Measurements from ENCODE around the gene DCDC2B. TPM values are rescaled to one million over a fixed set of nuclear protein-coding genes. Genes with fewer than 3 reads are reported as not detected.

The DCDC2B gene
- total RNA-seq, 1 donor, result not detected

DNA sequence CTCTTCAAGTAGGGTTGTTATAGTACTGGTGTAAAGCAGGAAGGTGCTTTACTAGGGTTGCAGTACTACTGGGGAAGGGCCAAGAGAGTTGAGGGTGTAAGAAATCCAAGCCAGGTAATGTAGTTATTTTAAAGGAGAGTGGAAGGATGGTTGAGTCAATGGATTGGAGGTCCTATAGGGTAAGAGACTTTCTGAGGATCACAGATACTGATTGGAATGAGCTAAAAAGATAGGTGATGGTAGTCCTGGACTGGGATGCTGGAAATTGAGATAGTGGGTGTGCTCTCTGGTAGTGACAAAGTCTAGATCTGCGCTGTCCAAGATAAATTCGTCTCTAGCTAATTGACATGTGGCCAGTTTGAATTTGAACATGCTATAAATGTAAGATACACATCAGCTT, 22.4 kb upstream of the DCDC2B start:
- no peak overlapping the region for H3K4me2 ChIP-seq (ENCODE audit: insufficient read depth, low read length)
- H4K20me1 ChIP-seq (ENCODE audit: insufficient read depth, low read length), result peaks cover 71% of the 10 kb centered on the region
- H3K36me3 ChIP-seq (ENCODE audit: insufficient read depth, low read length), result peaks cover 82% of the 10 kb centered on the region
- no peak overlapping the region for H3K27ac ChIP-seq (ENCODE audit: low read depth, low read length)
- peaks cover 81% of the 10 kb centered on the region for H3K79me2 ChIP-seq (ENCODE audit: insufficient read depth, low read length)
- no peak for DNase-seq (ENCODE audit: insufficient read length, low spot score, missing footprints)
- TF ChIP-seq CTCF (IDR thresholded peaks at IDR 0.05; ENCODE audit: extremely low read depth, low read depth, low read length), result no peak
- no peak overlapping the region for H3K4me3 ChIP-seq (ENCODE audit: insufficient read depth, low read length)
- H3K4me1 ChIP-seq (ENCODE audit: insufficient read depth, low read length), result peaks cover 8% of the 10 kb centered on the region
- no peak overlapping the region for H2AFZ ChIP-seq (ENCODE audit: low read length)
- no peaks in the 10 kb centered on the region for H3K27me3 ChIP-seq (ENCODE audit: insufficient read depth, low read length)
- H3K9me3 ChIP-seq (ENCODE audit: low read depth, low read length), result no peaks in the 10 kb centered on the region

DNA sequence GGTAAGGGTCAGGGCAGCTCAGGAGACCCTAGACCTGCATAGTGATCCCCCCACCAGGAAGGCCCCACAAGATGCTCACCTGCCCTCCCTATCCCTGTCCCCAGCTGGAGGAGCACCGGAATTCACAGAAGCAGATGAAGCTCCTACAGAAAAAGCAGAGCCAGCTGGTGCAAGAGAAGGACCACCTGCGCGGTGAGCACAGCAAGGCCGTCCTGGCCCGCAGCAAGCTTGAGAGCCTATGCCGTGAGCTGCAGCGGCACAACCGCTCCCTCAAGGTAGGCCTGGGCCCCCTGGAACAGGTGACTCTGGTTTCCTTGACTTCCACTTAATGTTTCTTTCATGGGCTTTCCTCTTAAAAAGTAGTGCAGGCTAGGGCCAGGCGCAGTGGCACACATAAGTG, 21.0 kb upstream of the DCDC2B start:
- no peaks in the 10 kb centered on the region for H3K9me3 ChIP-seq (ENCODE audit: low read depth, low read length)
- H3K4me1 ChIP-seq (ENCODE audit: insufficient read depth, low read length), result no peaks in the 10 kb centered on the region
- no peak overlapping the region for H3K27ac ChIP-seq (ENCODE audit: low read depth, low read length)
- H3K79me2 ChIP-seq (ENCODE audit: insufficient read depth, low read length), result peaks cover 76% of the 10 kb centered on the region
- no peak overlapping the region for H2AFZ ChIP-seq (ENCODE audit: low read length)
- H3K36me3 ChIP-seq (ENCODE audit: insufficient read depth, low read length), result peaks cover 87% of the 10 kb centered on the region
- no peaks in the 10 kb centered on the region for H3K27me3 ChIP-seq (ENCODE audit: insufficient read depth, low read length)
- H3K4me3 ChIP-seq (ENCODE audit: insufficient read depth, low read length), result no peak overlapping the region
- H3K4me2 ChIP-seq (ENCODE audit: insufficient read depth, low read length), result no peak overlapping the region
- no peak for DNase-seq (ENCODE audit: insufficient read length, low spot score, missing footprints)
- H4K20me1 ChIP-seq (ENCODE audit: insufficient read depth, low read length), result peaks cover 69% of the 10 kb centered on the region
- TF ChIP-seq CTCF (IDR thresholded peaks at IDR 0.05; ENCODE audit: extremely low read depth, low read depth, low read length), result no peak

- Histone ChIP-seq H3K79me2 (ENCODE audit: insufficient read depth, low read length) (peaks cover 35% of the 10 kb centered on the region), H3K9me3 (ENCODE audit: low read depth, low read length) (no peaks in the 10 kb centered on the region), H2AFZ (ENCODE audit: low read length) (no peak overlapping the region), H3K4me2 (ENCODE audit: insufficient read depth, low read length) (no peak overlapping the region), H3K4me1 (ENCODE audit: insufficient read depth, low read length) (peaks cover 9% of the 10 kb centered on the region), H4K20me1 (ENCODE audit: insufficient read depth, low read length) (peaks cover 61% of the 10 kb centered on the region), H3K27ac (ENCODE audit: low read depth, low read length) (no peak overlapping the region), H3K27me3 (ENCODE audit: insufficient read depth, low read length) (no peaks in the 10 kb centered on the region), H3K4me3 (ENCODE audit: insufficient read depth, low read length) (no peak overlapping the region), H3K36me3 (ENCODE audit: insufficient read depth, low read length) (peaks cover 98% of the 10 kb centered on the region)
- DNase-seq (ENCODE audit: insufficient read length, low spot score, missing footprints), result no peak
- no peak for TF ChIP-seq CTCF (IDR thresholded peaks at IDR 0.05; ENCODE audit: extremely low read depth, low read depth, low read length)
Measured at GRCh38 chr1:32192220-32192948, 16.5 kb upstream of the DCDC2B start.

DNA sequence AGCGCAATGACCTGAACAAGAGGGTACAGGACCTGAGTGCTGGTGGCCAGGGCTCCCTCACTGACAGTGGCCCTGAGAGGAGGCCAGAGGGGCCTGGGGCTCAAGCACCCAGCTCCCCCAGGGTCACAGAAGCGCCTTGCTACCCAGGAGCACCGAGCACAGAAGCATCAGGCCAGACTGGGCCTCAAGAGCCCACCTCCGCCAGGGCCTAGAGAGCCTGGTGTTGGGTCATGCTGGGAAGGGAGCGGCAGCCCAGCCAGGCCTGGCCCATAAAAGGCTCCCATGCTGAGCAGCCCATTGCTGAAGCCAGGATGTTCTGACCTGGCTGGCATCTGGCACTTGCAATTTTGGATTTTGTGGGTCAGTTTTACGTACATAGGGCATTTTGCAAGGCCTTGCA, 13.9 kb upstream of the DCDC2B start:
- H3K79me2 ChIP-seq (ENCODE audit: insufficient read depth, low read length), result peaks cover 14% of the 10 kb centered on the region
- no peak for TF ChIP-seq CTCF (IDR thresholded peaks at IDR 0.05; ENCODE audit: extremely low read depth, low read depth, low read length)
- peaks cover 45% of the 10 kb centered on the region for H4K20me1 ChIP-seq (ENCODE audit: insufficient read depth, low read length)
- H3K4me1 ChIP-seq (ENCODE audit: insufficient read depth, low read length), result peaks cover 17% of the 10 kb centered on the region
- no peaks in the 10 kb centered on the region for H3K27me3 ChIP-seq (ENCODE audit: insufficient read depth, low read length)
- H3K4me2 ChIP-seq (ENCODE audit: insufficient read depth, low read length), result no peak overlapping the region
- H3K27ac ChIP-seq (ENCODE audit: low read depth, low read length), result no peak overlapping the region
- DNase-seq (ENCODE audit: insufficient read length, low spot score, missing footprints), result no peak
- H3K9me3 ChIP-seq (ENCODE audit: low read depth, low read length), result no peaks in the 10 kb centered on the region
- no peak overlapping the region for H3K4me3 ChIP-seq (ENCODE audit: insufficient read depth, low read length)
- H3K36me3 ChIP-seq (ENCODE audit: insufficient read depth, low read length), result peaks cover 89% of the 10 kb centered on the region
- H2AFZ ChIP-seq (ENCODE audit: low read length), result no peak overlapping the region
